HG03520 (cell line): ENCODE results near the gene TMEM170B.

Experiments
- ATAC-seq: cut with Tn5 transposase; IDR thresholded peaks from one replicate; pipeline ENCODE4 v1.9.1; 2021; ENCODE audit warnings: mild to moderate bottlenecking, moderate library complexity; ENCODE audit not compliant: unreplicated experiment

TMEM170B gene

GRCh38 chr6:11613858-11614257 lies 76.3 kb downstream of the TMEM170B start:
- ATAC-seq = no peak

GRCh38 chr6:11614534-11615213 lies 77.1 kb downstream of the TMEM170B start:
- ATAC-seq = no peak

GRCh38 chr6:11615214-11615602 lies 77.7 kb downstream of the TMEM170B start:
- no peak for ATAC-seq

- no peak for ATAC-seq
Measured at GRCh38 chr6:11616200-11616611, 78.7 kb downstream of the TMEM170B start.

GRCh38 chr6:11618533-11618932 lies 81.0 kb downstream of the TMEM170B start:
- ATAC-seq = no peak

GRCh38 chr6:11621119-11621518 lies 83.6 kb downstream of the TMEM170B start:
- no peak for ATAC-seq

GRCh38 chr6:11622156-11622555 lies 84.6 kb downstream of the TMEM170B start:
- ATAC-seq = no peak

GRCh38 chr6:11623272-11623671 lies 85.7 kb downstream of the TMEM170B start:
- no peak for ATAC-seq

- no peak for ATAC-seq
Measured at GRCh38 chr6:11625302-11625701, 87.8 kb downstream of the TMEM170B start.

- no peak for ATAC-seq
Measured at GRCh38 chr6:11626356-11626755, 88.8 kb downstream of the TMEM170B start.

- ATAC-seq = no peak
Measured at GRCh38 chr6:11628562-11628961, 91.0 kb downstream of the TMEM170B start.

GRCh38 chr6:11631008-11631407 lies 93.5 kb downstream of the TMEM170B start:
- no peak for ATAC-seq

- ATAC-seq = no peak
Measured at GRCh38 chr6:11631539-11631938, 94.0 kb downstream of the TMEM170B start.

- ATAC-seq = no peak
Measured at GRCh38 chr6:11632231-11632630, 94.7 kb downstream of the TMEM170B start.

- no peak for ATAC-seq
Measured at GRCh38 chr6:11632795-11633511, 95.4 kb downstream of the TMEM170B start.
